Smooth muscle cell (in vitro differentiated cells): Measurements from ENCODE around the gene PYGO2. TPM values are rescaled to one million over a fixed set of nuclear protein-coding genes. Genes with fewer than 3 reads are reported as not detected.
"Not testable (repeated sequence)": the region's sequence is repeated elsewhere in the genome, so short reads cannot be mapped to it uniquely, and the experiment has no call there.

Experiments used
- DNase-seq: peaks from one replicate; lab custom pipeline; 2025; ENCODE audit not compliant: unreplicated experiment; lab: John Stamatoyannopoulos, UW
- H2AFZ ChIP-seq: fragments of 200-600 bp; sonication (generic); 2 replicates; pipeline ENCODE4 v1.6.0; 2016; ENCODE audit warnings: antibody characterized with exemption, low read depth, mild to moderate bottlenecking
- H3F3A ChIP-seq: fragments of 200-600 bp; sonication (generic); 2 replicates; pipeline ENCODE4 v1.6.0; 2017; ENCODE audit warnings: antibody characterized with exemption, low read depth
- H3K27ac ChIP-seq: fragments of 200-600 bp; sonication (generic); 2 replicates; pipeline ENCODE4 v1.5.1; 2016; ENCODE audit warnings: low read depth, mild to moderate bottlenecking
- H3K27me3 ChIP-seq: fragments of 200-600 bp; sonication (generic); 2 replicates; pipeline ENCODE4 v1.6.1; 2016; ENCODE audit warnings: low read depth, mild to moderate bottlenecking
- H3K36me3 ChIP-seq: fragments of 200-600 bp; sonication (generic); 2 replicates; pipeline ENCODE4 v1.5.1; 2016; ENCODE audit warnings: low read depth
- H3K4me1 ChIP-seq: fragments of 200-600 bp; sonication (generic); 2 replicates; pipeline ENCODE4 v1.5.1; 2016; ENCODE audit warnings: low read depth
- H3K4me2 ChIP-seq: fragments of 200-600 bp; sonication (generic); 2 replicates; pipeline ENCODE4 v1.6.0; 2016; ENCODE audit warnings: mild to moderate bottlenecking
- H3K4me3 ChIP-seq: fragments of 200-600 bp; sonication (generic); 2 replicates; pipeline ENCODE4 v1.5.1; 2016; ENCODE audit warnings: mild to moderate bottlenecking
- H3K79me2 ChIP-seq: fragments of 200-600 bp; sonication (generic); 2 replicates; pipeline ENCODE4 v1.6.0; 2016; ENCODE audit warnings: low read depth, mild to moderate bottlenecking
- H3K9ac ChIP-seq: fragments of 200-600 bp; sonication (generic); 2 replicates; pipeline ENCODE4 v1.6.0; 2016; ENCODE audit warnings: low read depth
- H3K9me3 ChIP-seq: fragments of 200-600 bp; sonication (generic); replicated peaks from 2 replicates; pipeline ENCODE4 v1.5.1; 2016; ENCODE audit warnings: low read depth
- H4K20me1 ChIP-seq: fragments of 200-600 bp; sonication (generic); 2 replicates; pipeline ENCODE4 v1.6.0; 2016; ENCODE audit warnings: low read depth
- WGBS: methylation state at CpG from one replicate; pipeline ENCODE4 v1.1.7; 2016; ENCODE audit warnings: low lambda C conversion rate; 5-methylcytosine and 5-hydroxymethylcytosine counted together
- polyA plus RNA-seq: library from polyadenylated mRNA; unstranded; fragments of >200 nt; fragmentation: Nextera tagmentation; extraction: Ambion mirVana; gene quantifications from 2 replicates; pipeline ENCODE4 v1.2.1, GENCODE V29; 2016
- total RNA-seq: library from RNA; depleted of rRNA; stranded (reverse); fragments of >200 nt; gene quantifications from 2 replicates; pipeline ENCODE4 v1.2.3, GENCODE V29; 2014
- TF ChIP-seq, protein P1 (sequence below): fragments of 200-600 bp; sonication (generic); IDR thresholded peaks from 2 replicates; pipeline ENCODE4 v1.5.1; 2017; ENCODE audit warnings: borderline replicate concordance, mild to moderate bottlenecking, antibody characterized with exemption; ENCODE audit not compliant: insufficient read depth, poor library complexity, severe bottlenecking

The PYGO2 gene
- total and polyA plus RNA-seq, 2 experiments from 2014 or later = 18.4 to 27.9 TPM

- Histone ChIP-seq H3K4me3 (no peak overlapping the region), H2AFZ (no peak overlapping the region), H3K79me2 (peaks cover 35% of the 10 kb centered on the region), H3K9ac (no peak overlapping the region), H3K9me3 (no peaks in the 10 kb centered on the region), H3K27me3 (no peaks in the 10 kb centered on the region), H3F3A (peaks cover 12% of the 10 kb centered on the region), H3K27ac (no peak overlapping the region), H3K4me2 (no peak overlapping the region), H4K20me1 (no peaks in the 10 kb centered on the region), H3K4me1 (peaks cover 14% of the 10 kb centered on the region), H3K36me3 (no peaks in the 10 kb centered on the region)
- WGBS = 94% methylated on average over 3 of the region's 3 CpGs
- no peak for DNase-seq
- TF ChIP-seq, protein P1, sequence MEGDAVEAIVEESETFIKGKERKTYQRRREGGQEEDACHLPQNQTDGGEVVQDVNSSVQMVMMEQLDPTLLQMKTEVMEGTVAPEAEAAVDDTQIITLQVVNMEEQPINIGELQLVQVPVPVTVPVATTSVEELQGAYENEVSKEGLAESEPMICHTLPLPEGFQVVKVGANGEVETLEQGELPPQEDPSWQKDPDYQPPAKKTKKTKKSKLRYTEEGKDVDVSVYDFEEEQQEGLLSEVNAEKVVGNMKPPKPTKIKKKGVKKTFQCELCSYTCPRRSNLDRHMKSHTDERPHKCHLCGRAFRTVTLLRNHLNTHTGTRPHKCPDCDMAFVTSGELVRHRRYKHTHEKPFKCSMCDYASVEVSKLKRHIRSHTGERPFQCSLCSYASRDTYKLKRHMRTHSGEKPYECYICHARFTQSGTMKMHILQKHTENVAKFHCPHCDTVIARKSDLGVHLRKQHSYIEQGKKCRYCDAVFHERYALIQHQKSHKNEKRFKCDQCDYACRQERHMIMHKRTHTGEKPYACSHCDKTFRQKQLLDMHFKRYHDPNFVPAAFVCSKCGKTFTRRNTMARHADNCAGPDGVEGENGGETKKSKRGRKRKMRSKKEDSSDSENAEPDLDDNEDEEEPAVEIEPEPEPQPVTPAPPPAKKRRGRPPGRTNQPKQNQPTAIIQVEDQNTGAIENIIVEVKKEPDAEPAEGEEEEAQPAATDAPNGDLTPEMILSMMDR = no peak
These were observed 16.8 kb upstream of the PYGO2 start for GRCh38 chr1:154978360-154978759.

GRCh38 chr1:154977762-154978161 lies 16.2 kb upstream of the PYGO2 start:
- Histone ChIP-seq H3K79me2 (peaks cover 33% of the 10 kb centered on the region), H3F3A (peaks cover 16% of the 10 kb centered on the region), H3K4me1 (peaks cover 20% of the 10 kb centered on the region)
- not testable (repeated sequence) for H3K27me3 ChIP-seq, H4K20me1 ChIP-seq, H3K36me3 ChIP-seq, H3K4me2 ChIP-seq, H3K9me3 ChIP-seq, H3K4me3 ChIP-seq, DNase-seq, H3K27ac ChIP-seq, H3K9ac ChIP-seq, H2AFZ ChIP-seq
- WGBS = 90% methylated on average over 3 of the region's 3 CpGs

- TF ChIP-seq, protein P1 = no peak
- no peaks in the 10 kb centered on the region for H3K36me3 ChIP-seq
- H3K9ac ChIP-seq = peak overlapping the region; percentile 77
- 2% methylated on average over 23 of the region's 24 CpGs for WGBS
- H3K4me3 ChIP-seq = peak overlapping the region; percentile 55
- DNase-seq = peak; percentile 22
- H3K27ac ChIP-seq = peak overlapping the region; percentile 98
- no peaks in the 10 kb centered on the region for H3K27me3 ChIP-seq
- H3K9me3 ChIP-seq = no peaks in the 10 kb centered on the region
- H4K20me1 ChIP-seq = no peaks in the 10 kb centered on the region
- peak overlapping the region; percentile 52 for H2AFZ ChIP-seq
- H3F3A ChIP-seq = peaks cover 33% of the 10 kb centered on the region
- peak overlapping the region; percentile 90 for H3K4me2 ChIP-seq
- peaks cover 35% of the 10 kb centered on the region for H3K4me1 ChIP-seq
- peaks cover 29% of the 10 kb centered on the region for H3K79me2 ChIP-seq
These were observed 14.0 kb upstream of the PYGO2 start for GRCh38 chr1:154975409-154976059.

DNA sequence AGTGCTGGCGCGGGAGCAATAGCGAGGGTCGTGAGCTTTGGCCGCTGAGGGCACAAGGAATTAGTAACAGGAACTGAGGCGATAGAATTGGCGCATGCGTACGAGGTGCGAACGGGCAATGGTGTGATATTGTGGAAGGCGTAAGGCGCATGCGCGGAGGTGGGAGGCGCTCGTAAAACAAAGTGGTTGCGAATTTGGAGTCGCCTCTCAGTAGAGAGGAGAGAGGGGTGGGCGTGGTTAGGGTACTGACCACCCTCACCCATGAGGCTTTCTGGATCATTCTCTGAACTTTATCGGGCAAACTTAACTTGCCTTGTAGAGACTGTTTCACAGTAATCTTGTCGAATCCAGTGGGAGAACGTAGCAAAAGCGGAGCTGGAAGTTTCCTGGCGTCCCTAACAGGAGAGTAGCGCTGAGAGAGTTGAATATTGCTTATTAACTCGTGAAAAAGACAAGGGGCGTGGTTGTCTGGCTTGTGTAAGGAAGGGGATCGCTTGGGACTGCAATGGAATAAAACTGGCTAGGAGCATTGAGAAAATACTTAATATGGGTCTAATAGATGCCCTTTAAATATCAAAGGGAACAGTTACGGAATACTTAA lies 13.3 kb upstream of the PYGO2 start:
- under 1% methylated on average over 30 of the region's 30 CpGs for WGBS

More for the DNA sequence above, 13.3 kb upstream of the PYGO2 start:
- H4K20me1 ChIP-seq = no peaks in the 10 kb centered on the region
- peak overlapping the region; percentile 77 for H3K9ac ChIP-seq
- peak overlapping the region; percentile 90 for H3K4me2 ChIP-seq
- TF ChIP-seq, protein P1 = no peak
- H3K27me3 ChIP-seq = no peaks in the 10 kb centered on the region
- H3K36me3 ChIP-seq = no peaks in the 10 kb centered on the region
- peaks cover 35% of the 10 kb centered on the region for H3K79me2 ChIP-seq
- DNase-seq = peak; percentile 99
- peaks cover 33% of the 10 kb centered on the region for H3F3A ChIP-seq
- H3K27ac ChIP-seq = peak overlapping the region; percentile 98
- H3K4me3 ChIP-seq = peak overlapping the region; percentile 55
- H3K9me3 ChIP-seq = no peaks in the 10 kb centered on the region
- peak overlapping the region; percentile 52 for H2AFZ ChIP-seq
- peaks cover 40% of the 10 kb centered on the region for H3K4me1 ChIP-seq
